K562 (cell line): ENCODE results near the gene PSG5. TPM values are rescaled to one million over a fixed set of nuclear protein-coding genes. Genes with fewer than 3 reads are reported as not detected.
"Not testable (repeated sequence)": the region's sequence is repeated elsewhere in the genome, so short reads cannot be mapped to it uniquely, and the experiment has no call there.

Source experiments
- ATAC-seq: fragments of 200-7000 bp; cut with Tn5 transposase; 3 replicates; pipeline ENCODE4 v1.9.1; 2020; ENCODE audit warnings: moderate library complexity
- BruUV-seq: library from RNA; stranded (reverse); fragments of 400-500 nt; replicated peaks from 2 replicates; lab custom pipeline; 2021; lab: Mats Ljungman, UMichigan
- CTCF ChIA-PET: fragments of 300-600 bp; formaldehyde crosslinking; extraction: SDS; loops from one replicate; lab custom pipeline; 2021; ENCODE audit warnings: low intra/inter-chr PET ratio; lab: Yijun Ruan, JAX
- POLR2A ChIA-PET: fragments of 300-600, 350-650 bp; sonication (Branson Sonifier 250); formaldehyde crosslinking; extraction: SDS; loops from one replicate; lab custom pipeline; 2021; ENCODE audit warnings: antibody characterized with exemption, inconsistent platforms; lab: Yijun Ruan, JAX
- DNase-seq, 4 experiments: peaks; one replicate each; pipeline versions ENCODE4 v3.0.0 to v3.0.0-alpha.2; 2011 to 2018; ENCODE audit warnings: low spot score in 3 of 4, mixed read lengths in 3 of 4; ENCODE audit errors: extremely low read depth in 1 of 4
- FAIRE-seq: peaks from 2 replicates; lab custom pipeline; 2011; peaks lifted over from hg19 to GRCh38; lab: Jason Lieb, UNC
- H2AFZ ChIP-seq: 2 replicates; pipeline ENCODE4 v1.6.0; 2011; ENCODE audit warnings: low read depth, low read length, control low read depth, inconsistent platforms
- H3K27ac ChIP-seq: fragments of 200-600 bp; 3 replicates; pipeline ENCODE4 v1.8.0; 2011; ENCODE audit warnings: low read depth, mild to moderate bottlenecking, control low read depth, inconsistent platforms, low read length, moderate library complexity, mixed read lengths; ENCODE audit errors: extremely low read depth
- H3K27me3 ChIP-seq, 2 experiments: fragments of 300-600 bp in 1 of 2; 2 replicates in 1 of 2; 3 replicates in 1 of 2; pipeline versions ENCODE4 v1.6.0 to v1.8.0; 2011; ENCODE audit warnings: inconsistent platforms in 2 of 2, low read length in 2 of 2, mild to moderate bottlenecking in 1 of 2, mixed read lengths in 1 of 2, moderate library complexity in 1 of 2; ENCODE audit not compliant: control insufficient read depth in 2 of 2, insufficient read depth in 2 of 2
- H3K36me3 ChIP-seq: fragments of 300-600 bp; 3 replicates; pipeline ENCODE4 v1.8.0; 2011; ENCODE audit warnings: mild to moderate bottlenecking, low read length, inconsistent platforms; ENCODE audit not compliant: control insufficient read depth, insufficient read depth
- H3K4me1 ChIP-seq, 2 experiments: fragments of 200-600 bp in 1 of 2; replicated peaks in 1 of 2; 2 replicates in 1 of 2; 3 replicates in 1 of 2; pipeline versions ENCODE4 v1.5.1 to v1.8.0; 2011; ENCODE audit warnings: inconsistent platforms in 2 of 2, low read length in 2 of 2, mild to moderate bottlenecking in 1 of 2, mixed read lengths in 1 of 2, moderate library complexity in 1 of 2; ENCODE audit not compliant: control insufficient read depth in 2 of 2, insufficient read depth in 2 of 2
- H3K4me2 ChIP-seq: 2 replicates; pipeline ENCODE4 v1.6.1; 2011; ENCODE audit warnings: low read length, control low read depth, inconsistent platforms, mixed read lengths; ENCODE audit not compliant: insufficient read depth
- H3K4me3 ChIP-seq: fragments of 200-600 bp; sonication (generic), shearing (Covaris generic); 2 replicates; pipeline ENCODE4 v1.5.1; 2016; ENCODE audit warnings: control low read depth, inconsistent platforms
- H3K79me2 ChIP-seq: fragments of 200-600 bp; 3 replicates; pipeline ENCODE4 v1.8.0; 2011; ENCODE audit warnings: low read length, inconsistent platforms; ENCODE audit not compliant: control insufficient read depth, insufficient read depth
- H3K9ac ChIP-seq, 2 experiments: 2 replicates each; pipeline versions ENCODE4 v1.6.0 to v1.6.1; 2011; ENCODE audit warnings: low read depth in 2 of 2, low read length in 2 of 2, control low read depth in 1 of 2, inconsistent platforms in 1 of 2, mild to moderate bottlenecking in 1 of 2, mixed read lengths in 1 of 2; ENCODE audit not compliant: insufficient read depth in 1 of 2
- H3K9me1 ChIP-seq: one replicate; pipeline ENCODE4 v1.6.0; 2011; ENCODE audit warnings: inconsistent platforms, mild to moderate bottlenecking, low read length, moderate library complexity; ENCODE audit not compliant: control insufficient read depth, insufficient read depth
- H3K9me3 ChIP-seq: replicated peaks from 2 replicates; pipeline ENCODE4 v1.5.1; 2011; ENCODE audit warnings: low read depth, low read length, inconsistent platforms; ENCODE audit not compliant: control insufficient read depth, insufficient read depth
- H4K20me1 ChIP-seq: replicated peaks from 2 replicates; pipeline ENCODE4 v1.6.1; 2011; ENCODE audit warnings: low read length, inconsistent platforms, mixed read lengths; ENCODE audit not compliant: control insufficient read depth, insufficient read depth
- DIDO1 ChIP-seq: fragments of 450-650 bp; IDR thresholded peaks from 2 replicates; pipeline ENCODE4 v1.6.1; 2016; ENCODE audit warnings: low read depth, missing biosample characterization, missing genetic modification characterization
- JUNB ChIP-seq: fragments of 450-650 bp; formaldehyde crosslinking; conservative IDR thresholded peaks from 2 replicates; pipeline ENCODE4 v1.4.0; 2020; ENCODE audit warnings: mild to moderate bottlenecking
- MTA1 ChIP-seq: fragments of 450-650 bp; IDR thresholded peaks from 2 replicates; pipeline ENCODE4 v1.6.1; 2017; ENCODE audit warnings: borderline replicate concordance
- NR4A1 ChIP-seq, 2 experiments: fragments of 250-450 bp in 1 of 2; fragments of 450-650 bp in 1 of 2; sonication (Bioruptor Pico) in 1 of 2; IDR thresholded peaks; 2 replicates each; pipeline versions ENCODE4 v1.4.0 to v1.6.1; 2016 to 2020; ENCODE audit warnings: mild to moderate bottlenecking in 2 of 2, missing compliant biosample characterization in 1 of 2, missing genetic modification characterization in 1 of 2, moderate library complexity in 1 of 2
- ZNF764 ChIP-seq: fragments of 250-450 bp; sonication (Bioruptor Pico); IDR thresholded peaks from 2 replicates; pipeline ENCODE4 v1.4.0; 2020; ENCODE audit warnings: low read depth, mild to moderate bottlenecking, moderate library complexity
- WGBS: fragments of 100-300 bp; shearing (Covaris generic); methylation state at CpG from one replicate; pipeline ENCODE4 v1.1.6; 2016; ENCODE audit warnings: low coverage, mixed read lengths; ENCODE audit not compliant: insufficient coverage; ENCODE audit errors: missing lambda C conversion rate; 5-methylcytosine and 5-hydroxymethylcytosine counted together
- in situ Hi-C: fragments of 300-500 bp; cut with MboI; formaldehyde crosslinking; loops from 4 replicates; pipeline ENCODE4 v1.15.0; 2018; ENCODE audit warnings: inconsistent platforms, mixed read lengths
- intact Hi-C: fragments of 100-400 bp; cut with micrococcal nuclease; formaldehyde crosslinking; loops from 2 replicates; pipeline ENCODE4 v1.14.2; 2022
- polyA plus RNA-seq, 8 experiments: library from polyadenylated mRNA; depleted of rRNA in 4 of 8; stranded (reverse) in 5 of 8; unstranded in 3 of 8; fragments of >200 nt; fragmentation: Nextera tagmentation in 2 of 8; fragmentation: Illumina TruSeq in 1 of 8; extraction: Ambion mirVana in 2 of 8; extraction: Trizol in 1 of 8; gene quantifications; 2 replicates each; pipeline versions ENCODE4 v1.2.1 to v1.2.3, GENCODE V29; 2011 to 2014; ENCODE audit warnings: inconsistent platforms in 1 of 8, missing spikeins in 1 of 8
- total RNA-seq, 7 experiments: library from RNA; depleted of rRNA in 6 of 7; stranded (reverse); fragments of >200 nt in 6 of 7; fragmentation: Illumina TruSeq in 2 of 7; extraction: Trizol in 2 of 7; gene quantifications; 2 replicates each; pipeline versions ENCODE4 v1.2.1 to v1.2.3, GENCODE V29; 2011 to 2021; ENCODE audit warnings: low replicate concordance in 1 of 7
- TF ChIP-seq, protein P1 (sequence below): fragments of 250-450 bp; sonication (Bioruptor Pico); IDR thresholded peaks from 2 replicates; pipeline ENCODE4 v1.4.0; 2020; ENCODE audit warnings: mild to moderate bottlenecking

Gene PSG5
- total and polyA plus RNA-seq, 9 of the 15 experiments (the other 6 are each of a cell fraction or from before 2014, with no cell fraction given), result not detected

DNA sequence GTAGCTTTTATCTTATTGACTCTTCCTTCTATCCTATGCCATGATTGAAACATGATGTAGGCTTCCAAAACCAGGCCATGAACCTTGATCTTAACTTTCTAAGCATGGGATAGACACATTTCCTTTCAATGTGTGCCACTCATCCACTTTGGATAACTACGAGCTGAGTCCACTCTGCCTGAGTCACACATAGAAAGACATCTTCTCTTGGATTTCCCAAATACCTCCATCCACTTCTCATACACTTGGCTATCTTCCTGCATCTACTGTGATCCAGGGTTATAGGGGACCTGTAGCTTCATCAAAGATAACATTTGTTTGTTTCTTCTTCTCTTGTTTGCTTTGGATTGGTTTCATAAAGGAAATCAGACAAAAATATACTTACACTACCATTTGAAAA is 44.6 kb downstream of the PSG5 start:
- H3K9me1 ChIP-seq, H3K9ac ChIP-seq, BruUV-seq, FAIRE-seq, in situ Hi-C loops, H3K27ac ChIP-seq, ATAC-seq, H3K4me3 ChIP-seq, H3K4me1 ChIP-seq, H3K9me3 ChIP-seq, H3K79me2 ChIP-seq, H3K27me3 ChIP-seq, POLR2A ChIA-PET, CTCF ChIA-PET, H4K20me1 ChIP-seq, H2AFZ ChIP-seq, intact Hi-C loops, H3K36me3 ChIP-seq, H3K4me2 ChIP-seq, DNase-seq: not testable (repeated sequence)
- 0% methylated on average over 1 of the region's 1 CpG for WGBS

- Histone ChIP-seq H3K9me1 (no peaks in the 10 kb centered on the region), H3K9ac (no peak overlapping the region), H3K27ac (no peak overlapping the region), H3K4me3 (no peak overlapping the region), H3K27me3 (no peaks in the 10 kb centered on the region), H3K79me2 (no peaks in the 10 kb centered on the region), H3K36me3 (no peaks in the 10 kb centered on the region), H3K4me2 (no peak overlapping the region), H4K20me1 (no peaks in the 10 kb centered on the region), H2AFZ (no peak overlapping the region), H3K4me1 (no peaks in the 10 kb centered on the region), H3K9me3 (no peaks in the 10 kb centered on the region)
- POLR2A ChIA-PET, result no interaction called here
- FAIRE-seq (no peak), DNase-seq (no peak), ATAC-seq (no peak)
- intact Hi-C loops (no loop called here), in situ Hi-C loops (no loop called here)
- BruUV-seq, result no TSS peak
- 0% methylated on average over 5 of the region's 6 CpGs for WGBS
- CTCF ChIA-PET, result no interaction called here
- TF ChIP-seq JUNB (CRISPR knock-in tag), result no peak
- TF ChIP-seq, protein P1, sequence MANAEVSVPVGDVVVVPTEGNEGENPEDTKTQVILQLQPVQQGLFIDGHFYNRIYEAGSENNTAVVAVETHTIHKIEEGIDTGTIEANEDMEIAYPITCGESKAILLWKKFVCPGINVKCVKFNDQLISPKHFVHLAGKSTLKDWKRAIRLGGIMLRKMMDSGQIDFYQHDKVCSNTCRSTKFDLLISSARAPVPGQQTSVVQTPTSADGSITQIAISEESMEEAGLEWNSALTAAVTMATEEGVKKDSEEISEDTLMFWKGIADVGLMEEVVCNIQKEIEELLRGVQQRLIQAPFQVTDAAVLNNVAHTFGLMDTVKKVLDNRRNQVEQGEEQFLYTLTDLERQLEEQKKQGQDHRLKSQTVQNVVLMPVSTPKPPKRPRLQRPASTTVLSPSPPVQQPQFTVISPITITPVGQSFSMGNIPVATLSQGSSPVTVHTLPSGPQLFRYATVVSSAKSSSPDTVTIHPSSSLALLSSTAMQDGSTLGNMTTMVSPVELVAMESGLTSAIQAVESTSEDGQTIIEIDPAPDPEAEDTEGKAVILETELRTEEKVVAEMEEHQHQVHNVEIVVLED (CRISPR knock-in tag), result no peak
- TF ChIP-seq NR4A1 (CRISPR knock-in tag; IDR thresholded peaks at IDR 0.05), result no peak
- no peak for TF ChIP-seq NR4A1 (tag; IDR thresholded peaks at IDR 0.05)
- no peak for TF ChIP-seq DIDO1
- no peak for TF ChIP-seq MTA1
- no peak for TF ChIP-seq ZNF764 (CRISPR knock-in tag)
These were observed 53.6 kb downstream of the PSG5 start for GRCh38 chr19:43132696-43133095.

GRCh38 chr19:43131281-43131842 is 55.0 kb downstream of the PSG5 start:
- H3K9me1 ChIP-seq, FAIRE-seq, H3K4me2 ChIP-seq, H4K20me1 ChIP-seq, BruUV-seq, in situ Hi-C loops, H3K27ac ChIP-seq, H2AFZ ChIP-seq, ATAC-seq, H3K27me3 ChIP-seq, H3K79me2 ChIP-seq, DNase-seq, intact Hi-C loops, CTCF ChIA-PET, H3K4me3 ChIP-seq, H3K9me3 ChIP-seq, H3K36me3 ChIP-seq, H3K9ac ChIP-seq, H3K4me1 ChIP-seq: not testable (repeated sequence)
- POLR2A ChIA-PET, result interaction anchor here (0.7 kb wide), 1 partner anchor 31 kb away, joined by 3 read pairs; no protein-coding TSS in a partner anchor
- WGBS, result 0% methylated on average over 8 of the region's 8 CpGs
